Measurements from ENCODE around the gene XPNPEP2.

Gene XPNPEP2

DNA sequence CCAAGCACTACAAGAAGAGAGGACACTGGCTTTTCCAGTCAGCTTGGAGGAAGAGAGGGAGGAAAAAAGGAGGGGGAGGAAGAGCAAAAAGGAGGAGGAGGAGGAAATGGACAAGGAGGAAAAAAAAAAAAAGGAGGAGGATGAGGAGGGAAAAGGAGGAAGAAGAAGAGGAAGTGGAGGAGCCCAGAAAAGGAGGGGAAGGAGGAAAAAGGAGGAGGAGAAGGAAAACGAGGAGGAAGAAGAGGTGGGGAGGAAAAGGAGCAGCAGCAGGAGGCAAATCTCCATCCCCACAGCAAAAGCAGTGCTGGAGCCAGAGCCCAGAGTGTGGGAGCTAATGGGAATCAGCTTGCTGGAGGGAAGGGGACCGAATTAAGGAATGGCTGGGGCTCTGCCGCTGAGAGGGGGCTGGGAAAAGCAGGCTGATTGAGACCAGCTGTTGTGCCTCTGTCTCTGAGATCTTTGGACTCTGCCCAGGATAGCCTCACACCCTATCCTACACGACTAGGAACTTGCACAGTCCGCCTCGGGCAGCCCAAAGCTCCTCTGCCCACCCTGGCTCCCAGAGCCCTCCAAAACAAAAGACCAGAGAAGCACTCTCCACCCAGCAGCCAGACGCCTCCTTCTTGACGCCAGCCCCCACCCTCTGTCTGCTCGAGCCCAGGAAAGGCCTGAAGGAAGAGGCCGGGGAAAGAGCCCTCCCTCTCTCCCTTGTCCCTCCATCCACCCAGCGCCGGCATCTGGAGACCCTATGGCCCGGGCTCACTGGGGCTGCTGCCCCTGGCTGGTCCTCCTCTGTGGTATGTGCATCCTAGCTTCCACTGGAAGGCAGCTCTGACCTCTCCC lies at the start of gene XPNPEP2:
Gene XPNPEP2 (plus strand): TSS at position 514 of the 843 bp plus-strand sequence. CDS start 235 bp downstream, at position 749.
- Histone ChIP-seq H3K4me1 (ENCODE audit: insufficient read depth, low read length) (peaks cover 97% of the 10 kb centered on the region), H3K9ac (ENCODE audit: low read depth, low read length) (peak within 1 kb of the TSS; percentile 47), H3K4me3 (ENCODE audit: low read depth in 1 of 2, low read length in 2 of 2) (no peak within 1 kb of the TSS), H4K20me1 (ENCODE audit: insufficient read depth, low read length) (no peaks in the 10 kb centered on the region), H3K27ac (ENCODE audit: low read length) (peak within 1 kb of the TSS; percentile 88), H3K36me3 (ENCODE audit: insufficient read depth, low read length) (no peaks in the 10 kb centered on the region), H3K79me2 (ENCODE audit: insufficient read depth, low read length) (no peaks in the 10 kb centered on the region), H2AFZ (ENCODE audit: low read depth, low read length) (peak within 1 kb of the TSS; percentile 28; the same call in 1 of the 2 replicates), H3K4me2 (ENCODE audit: insufficient read depth, low read length) (no peak within 1 kb of the TSS; the same call in 1 of the 2 replicates), H3K9me3 (ENCODE audit: insufficient read depth, low read length, severe bottlenecking) (no peaks in the 10 kb centered on the region), H3K27me3 (ENCODE audit: insufficient read depth, low read length, poor library complexity) (no peaks in the 10 kb centered on the region)
- TF ChIP-seq EZH2 (IDR thresholded peaks at IDR 0.05; ENCODE audit: borderline replicate concordance, low read depth, low read length, severe bottlenecking) = no peak
- TF ChIP-seq CTCF (IDR thresholded peaks at IDR 0.05; ENCODE audit: borderline replicate concordance, extremely low read depth, low read length, poor library complexity, severe bottlenecking) = no peak
- ATAC-seq (ENCODE audit: insufficient read depth, low read depth) (no peak), DNase-seq (no peak)

DNA sequence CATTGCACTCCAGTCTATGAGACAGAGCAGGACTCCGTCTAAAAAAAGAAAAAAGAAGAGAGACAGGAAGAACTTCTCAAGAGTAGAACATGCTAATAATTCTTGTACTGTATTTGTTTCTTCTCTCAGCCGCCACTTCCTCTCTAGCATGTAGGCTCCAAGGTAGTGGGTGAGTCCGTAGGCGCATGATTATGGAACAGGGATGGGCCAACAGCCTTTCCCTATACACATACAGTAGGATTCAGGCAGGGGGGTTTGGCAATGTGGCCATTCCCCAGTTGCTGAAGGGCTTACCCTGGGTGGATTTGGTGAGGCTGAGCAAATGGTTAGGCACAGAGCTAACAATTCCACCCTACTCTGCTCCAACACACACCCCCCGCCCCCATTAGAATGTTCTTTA lies 49.0 kb upstream of the XPNPEP2 start:
- TF ChIP-seq EZH2 (IDR thresholded peaks at IDR 0.05; ENCODE audit: borderline replicate concordance, low read depth, low read length, severe bottlenecking) (no peak), CTCF (IDR thresholded peaks at IDR 0.05; ENCODE audit: borderline replicate concordance, extremely low read depth, low read length, poor library complexity, severe bottlenecking) (no peak)

GRCh38 chrX:129690435-129690834 lies 48.3 kb upstream of the XPNPEP2 start:
- TF ChIP-seq EZH2 (IDR thresholded peaks at IDR 0.05; ENCODE audit: borderline replicate concordance, low read depth, low read length, severe bottlenecking) (no peak), CTCF (IDR thresholded peaks at IDR 0.05; ENCODE audit: borderline replicate concordance, extremely low read depth, low read length, poor library complexity, severe bottlenecking) (no peak)
- ATAC-seq (ENCODE audit: insufficient read depth, low read depth) (no peak), DNase-seq (no peak)
- Histone ChIP-seq H2AFZ (ENCODE audit: low read depth, low read length) (no peak overlapping the region), H3K4me3 (ENCODE audit: low read depth in 1 of 2, low read length in 2 of 2) (no peak overlapping the region), H3K36me3 (ENCODE audit: insufficient read depth, low read length) (no peaks in the 10 kb centered on the region), H3K9ac (ENCODE audit: low read depth, low read length) (no peak overlapping the region), H3K27me3 (ENCODE audit: insufficient read depth, low read length, poor library complexity) (no peaks in the 10 kb centered on the region), H3K9me3 (ENCODE audit: insufficient read depth, low read length, severe bottlenecking) (no peaks in the 10 kb centered on the region), H3K79me2 (ENCODE audit: insufficient read depth, low read length) (no peaks in the 10 kb centered on the region), H4K20me1 (ENCODE audit: insufficient read depth, low read length) (no peaks in the 10 kb centered on the region), H3K4me1 (ENCODE audit: insufficient read depth, low read length) (peaks cover 8% of the 10 kb centered on the region), H3K27ac (ENCODE audit: low read length) (no peak overlapping the region), H3K4me2 (ENCODE audit: insufficient read depth, low read length) (no peak overlapping the region)

More for the DNA sequence above, 49.0 kb upstream of the XPNPEP2 start:
- H3K27me3 ChIP-seq (ENCODE audit: insufficient read depth, low read length, poor library complexity) = no peaks in the 10 kb centered on the region
- H3K9ac ChIP-seq (ENCODE audit: low read depth, low read length) = no peak overlapping the region
- H3K36me3 ChIP-seq (ENCODE audit: insufficient read depth, low read length) = no peaks in the 10 kb centered on the region
- DNase-seq (no peak), ATAC-seq (ENCODE audit: insufficient read depth, low read depth) (no peak)
- H3K27ac ChIP-seq (ENCODE audit: low read length) = no peak overlapping the region
- H3K4me2 ChIP-seq (ENCODE audit: insufficient read depth, low read length) = no peak overlapping the region
- H3K79me2 ChIP-seq (ENCODE audit: insufficient read depth, low read length) = no peaks in the 10 kb centered on the region
- no peaks in the 10 kb centered on the region for H4K20me1 ChIP-seq (ENCODE audit: insufficient read depth, low read length)
- H2AFZ ChIP-seq (ENCODE audit: low read depth, low read length) = no peak overlapping the region
- peaks cover 8% of the 10 kb centered on the region for H3K4me1 ChIP-seq (ENCODE audit: insufficient read depth, low read length)
- no peak overlapping the region for H3K4me3 ChIP-seq (ENCODE audit: low read depth in 1 of 2, low read length in 2 of 2)
- no peaks in the 10 kb centered on the region for H3K9me3 ChIP-seq (ENCODE audit: insufficient read depth, low read length, severe bottlenecking)

All from DND-41 (cell line).